Measurements from ENCODE around the gene ZNF607.

- no peak for TF ChIP-seq EZH2 (IDR thresholded peaks at IDR 0.05; ENCODE audit: insufficient read depth, poor library complexity, severe bottlenecking)
- TF ChIP-seq EZH2phosphoT487 (IDR thresholded peaks at IDR 0.05; ENCODE audit: insufficient read depth, low read depth), result no peak
These were observed 26.5 kb downstream of the ZNF607 start for GRCh38 chr19:37692956-37693620.
